Loucy (cell line): ENCODE measurements around the gene GRB10.

ENCODE experiments used
- H2AFZ ChIP-seq: fragments of 200-600 bp; sonication (generic); 2 replicates; pipeline ENCODE4 v1.6.0; 2016; ENCODE audit warnings: antibody characterized with exemption, mild to moderate bottlenecking, low read length, moderate library complexity
- H3F3A ChIP-seq: fragments of 200-600 bp; 2 replicates; pipeline ENCODE4 v1.6.0; 2016; ENCODE audit warnings: antibody characterized with exemption, low read depth, mild to moderate bottlenecking
- H3K27me3 ChIP-seq: fragments of 200-600 bp; sonication (generic); 2 replicates; pipeline ENCODE4 v1.6.1; 2014; ENCODE audit warnings: low read length, mild to moderate bottlenecking; ENCODE audit not compliant: insufficient read depth, poor library complexity, severe bottlenecking
- H3K36me3 ChIP-seq: fragments of 200-600 bp; sonication (generic); 2 replicates; pipeline ENCODE4 v1.6.1; 2016; ENCODE audit warnings: low read length; ENCODE audit not compliant: insufficient read depth
- H3K4me1 ChIP-seq: fragments of 200-600 bp; sonication (generic); 2 replicates; pipeline ENCODE4 v1.5.1; 2014; ENCODE audit warnings: low read length, mild to moderate bottlenecking; ENCODE audit not compliant: insufficient read depth, poor library complexity, severe bottlenecking
- H3K4me2 ChIP-seq: fragments of 200-600 bp; sonication (generic); 2 replicates; pipeline ENCODE4 v1.6.0; 2014; ENCODE audit warnings: antibody characterized with exemption, low read length, low read depth, mild to moderate bottlenecking; ENCODE audit not compliant: poor library complexity, severe bottlenecking
- H3K4me3 ChIP-seq: fragments of 200-600 bp; sonication (generic); 2 replicates; pipeline ENCODE4 v1.5.1; 2014; ENCODE audit warnings: low read length, mild to moderate bottlenecking, mixed read lengths; ENCODE audit not compliant: poor library complexity, severe bottlenecking
- H3K79me2 ChIP-seq: fragments of 200-600 bp; sonication (generic); 2 replicates; pipeline ENCODE4 v1.6.1; 2014; ENCODE audit warnings: low read length; ENCODE audit not compliant: insufficient read depth
- H3K9ac ChIP-seq: fragments of 200-600 bp; sonication (generic); 2 replicates; pipeline ENCODE4 v1.6.0; 2014; ENCODE audit warnings: mild to moderate bottlenecking, low read depth, low read length, moderate library complexity; ENCODE audit not compliant: poor library complexity, severe bottlenecking
- H3K9me2 ChIP-seq: fragments of 200-600 bp; sonication (generic); replicated peaks from 2 replicates; pipeline ENCODE4 v1.6.1; 2016; ENCODE audit warnings: low read depth, low read length, mixed read lengths
- H3K9me3 ChIP-seq: fragments of 200-600 bp; sonication (generic); 2 replicates; pipeline ENCODE4 v1.6.1; 2014; ENCODE audit warnings: mild to moderate bottlenecking, antibody characterized with exemption, low read length, low read depth; ENCODE audit not compliant: insufficient read depth
- H4K20me1 ChIP-seq: fragments of 200-600 bp; sonication (generic); 2 replicates; pipeline ENCODE4 v1.6.0; 2014; ENCODE audit warnings: antibody characterized with exemption, low read length, mild to moderate bottlenecking; ENCODE audit not compliant: insufficient read depth, poor library complexity, severe bottlenecking
- EZH2phosphoT487 ChIP-seq: fragments of 200-600 bp; IDR thresholded peaks from 2 replicates; pipeline ENCODE4 v1.6.1; 2018; ENCODE audit warnings: antibody characterized with exemption, mild to moderate bottlenecking, moderate library complexity, borderline replicate concordance
- TF ChIP-seq, protein P1 (sequence below): fragments of 200-600 bp; sonication (generic); conservative IDR thresholded peaks from 2 replicates; pipeline ENCODE4 v1.5.1; 2014; ENCODE audit warnings: mild to moderate bottlenecking, antibody characterized with exemption, low read length

Gene GRB10

DNA sequence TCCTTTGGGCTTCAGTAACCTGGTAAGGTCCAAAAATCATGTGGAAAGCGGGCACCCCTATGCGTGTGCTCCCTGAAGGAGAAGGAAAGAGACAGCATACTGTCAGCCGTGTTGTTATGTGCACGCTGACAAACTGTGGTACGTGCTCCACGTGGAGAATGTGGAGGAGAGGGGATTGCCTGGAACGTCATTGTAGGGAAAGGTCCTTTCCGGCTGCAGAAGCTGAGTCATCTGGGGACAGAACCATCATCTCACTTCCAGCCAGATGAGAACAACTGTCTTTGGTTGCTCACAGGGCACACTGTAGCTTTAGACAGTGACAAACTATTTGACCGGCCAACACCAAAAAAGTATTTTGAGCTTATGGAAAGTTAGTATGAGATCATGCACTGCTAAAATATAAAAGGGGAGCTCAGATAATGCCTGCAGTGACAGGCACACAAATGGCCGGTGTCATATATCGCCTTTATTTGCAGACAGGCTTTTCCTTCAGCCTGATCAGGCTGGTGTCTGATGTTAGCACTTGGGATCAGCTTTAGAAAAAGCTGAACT lies 38.8 kb upstream of the GRB10 start:
- Histone ChIP-seq H3K4me1 (peaks cover 3% of the 10 kb centered on the region), H3K4me3 (no peak overlapping the region), H3K79me2 (no peaks in the 10 kb centered on the region), H4K20me1 (no peaks in the 10 kb centered on the region), H3K4me2 (no peak overlapping the region), H3K9me3 (no peaks in the 10 kb centered on the region), H2AFZ (no peak overlapping the region), H3K27me3 (no peaks in the 10 kb centered on the region), H3K9ac (no peak overlapping the region), H3K9me2 (no peaks in the 10 kb centered on the region), H3K36me3 (no peaks in the 10 kb centered on the region), H3F3A (no peaks in the 10 kb centered on the region)
- TF ChIP-seq EZH2phosphoT487: no peak
- TF ChIP-seq, protein P1, sequence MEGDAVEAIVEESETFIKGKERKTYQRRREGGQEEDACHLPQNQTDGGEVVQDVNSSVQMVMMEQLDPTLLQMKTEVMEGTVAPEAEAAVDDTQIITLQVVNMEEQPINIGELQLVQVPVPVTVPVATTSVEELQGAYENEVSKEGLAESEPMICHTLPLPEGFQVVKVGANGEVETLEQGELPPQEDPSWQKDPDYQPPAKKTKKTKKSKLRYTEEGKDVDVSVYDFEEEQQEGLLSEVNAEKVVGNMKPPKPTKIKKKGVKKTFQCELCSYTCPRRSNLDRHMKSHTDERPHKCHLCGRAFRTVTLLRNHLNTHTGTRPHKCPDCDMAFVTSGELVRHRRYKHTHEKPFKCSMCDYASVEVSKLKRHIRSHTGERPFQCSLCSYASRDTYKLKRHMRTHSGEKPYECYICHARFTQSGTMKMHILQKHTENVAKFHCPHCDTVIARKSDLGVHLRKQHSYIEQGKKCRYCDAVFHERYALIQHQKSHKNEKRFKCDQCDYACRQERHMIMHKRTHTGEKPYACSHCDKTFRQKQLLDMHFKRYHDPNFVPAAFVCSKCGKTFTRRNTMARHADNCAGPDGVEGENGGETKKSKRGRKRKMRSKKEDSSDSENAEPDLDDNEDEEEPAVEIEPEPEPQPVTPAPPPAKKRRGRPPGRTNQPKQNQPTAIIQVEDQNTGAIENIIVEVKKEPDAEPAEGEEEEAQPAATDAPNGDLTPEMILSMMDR: no peak

- H3F3A ChIP-seq: no peaks in the 10 kb centered on the region
- H3K9ac ChIP-seq: no peak overlapping the region
- H3K36me3 ChIP-seq: no peaks in the 10 kb centered on the region
- H3K9me3 ChIP-seq: no peaks in the 10 kb centered on the region
- no peaks in the 10 kb centered on the region for H3K4me1 ChIP-seq
- no peaks in the 10 kb centered on the region for H4K20me1 ChIP-seq
- no peak overlapping the region for H3K4me2 ChIP-seq
- H2AFZ ChIP-seq: no peak overlapping the region
- no peaks in the 10 kb centered on the region for H3K79me2 ChIP-seq
- H3K4me3 ChIP-seq: no peak overlapping the region
- H3K9me2 ChIP-seq: no peaks in the 10 kb centered on the region
- H3K27me3 ChIP-seq: no peaks in the 10 kb centered on the region
- TF ChIP-seq EZH2phosphoT487: no peak
- TF ChIP-seq, protein P1: no peak
Observed at GRCh38 chr7:50818324-50818723, 35.6 kb upstream of the GRB10 start.

GRCh38 chr7:50817561-50817960 lies 34.9 kb upstream of the GRB10 start:
- no peak overlapping the region for H3K4me2 ChIP-seq
- no peak overlapping the region for H2AFZ ChIP-seq
- H3K9ac ChIP-seq: no peak overlapping the region
- no peaks in the 10 kb centered on the region for H3K9me3 ChIP-seq
- H3F3A ChIP-seq: no peaks in the 10 kb centered on the region
- no peaks in the 10 kb centered on the region for H3K27me3 ChIP-seq
- no peak for TF ChIP-seq EZH2phosphoT487
- TF ChIP-seq, protein P1: no peak
- no peak overlapping the region for H3K4me3 ChIP-seq
- no peaks in the 10 kb centered on the region for H3K4me1 ChIP-seq
- H3K9me2 ChIP-seq: no peaks in the 10 kb centered on the region
- no peaks in the 10 kb centered on the region for H3K79me2 ChIP-seq
- H3K36me3 ChIP-seq: no peaks in the 10 kb centered on the region
- no peaks in the 10 kb centered on the region for H4K20me1 ChIP-seq
